HG03432 (cell line): ENCODE measurements around the gene TRANK1.
"Not testable (repeated sequence)": the region's sequence is repeated elsewhere in the genome, so short reads cannot be mapped to it uniquely, and the experiment has no call there.

Experiments
- ATAC-seq: cut with Tn5 transposase; IDR thresholded peaks from one replicate; pipeline ENCODE4 v1.9.1; 2021; ENCODE audit warnings: mild to moderate bottlenecking, moderate library complexity; ENCODE audit not compliant: unreplicated experiment

Gene TRANK1

DNA sequence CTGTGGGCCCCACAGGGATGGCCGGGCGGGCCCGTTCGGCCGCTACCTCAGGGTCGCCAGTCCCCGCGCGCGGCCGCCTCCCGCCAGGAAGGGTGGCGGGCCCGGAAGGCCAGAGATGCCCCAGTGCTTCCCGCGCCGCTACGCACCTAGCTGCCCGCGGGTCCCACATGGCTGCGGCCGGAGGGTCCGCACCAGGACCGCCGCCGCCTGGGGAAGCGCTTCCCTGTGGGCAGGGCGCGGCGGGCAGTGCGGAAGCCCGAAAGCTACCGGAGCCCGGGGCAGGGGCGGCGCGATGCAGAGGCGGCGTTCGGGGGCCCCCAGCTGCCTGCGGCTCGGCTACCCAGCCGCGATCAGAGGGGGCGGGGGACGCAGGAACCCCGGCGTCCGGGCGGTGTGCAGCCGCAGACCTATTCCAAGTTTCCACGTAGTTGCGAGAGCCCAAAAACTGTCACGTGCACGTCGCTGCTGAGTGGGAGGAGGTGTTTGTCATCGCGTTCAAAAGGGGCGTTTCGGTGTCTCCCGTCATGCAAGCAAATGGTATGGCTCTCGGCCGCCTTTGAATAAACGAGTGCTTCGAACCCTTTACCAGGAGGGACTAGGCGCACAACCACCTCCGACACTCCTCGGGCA lies at the start of gene TRANK1:
Gene TRANK1, minus strand, starts transcription at position 414 of the 630 bp plus-strand sequence. Its CDS starts 245 bp downstream, at position 169.
- peak; percentile 73 for ATAC-seq

DNA sequence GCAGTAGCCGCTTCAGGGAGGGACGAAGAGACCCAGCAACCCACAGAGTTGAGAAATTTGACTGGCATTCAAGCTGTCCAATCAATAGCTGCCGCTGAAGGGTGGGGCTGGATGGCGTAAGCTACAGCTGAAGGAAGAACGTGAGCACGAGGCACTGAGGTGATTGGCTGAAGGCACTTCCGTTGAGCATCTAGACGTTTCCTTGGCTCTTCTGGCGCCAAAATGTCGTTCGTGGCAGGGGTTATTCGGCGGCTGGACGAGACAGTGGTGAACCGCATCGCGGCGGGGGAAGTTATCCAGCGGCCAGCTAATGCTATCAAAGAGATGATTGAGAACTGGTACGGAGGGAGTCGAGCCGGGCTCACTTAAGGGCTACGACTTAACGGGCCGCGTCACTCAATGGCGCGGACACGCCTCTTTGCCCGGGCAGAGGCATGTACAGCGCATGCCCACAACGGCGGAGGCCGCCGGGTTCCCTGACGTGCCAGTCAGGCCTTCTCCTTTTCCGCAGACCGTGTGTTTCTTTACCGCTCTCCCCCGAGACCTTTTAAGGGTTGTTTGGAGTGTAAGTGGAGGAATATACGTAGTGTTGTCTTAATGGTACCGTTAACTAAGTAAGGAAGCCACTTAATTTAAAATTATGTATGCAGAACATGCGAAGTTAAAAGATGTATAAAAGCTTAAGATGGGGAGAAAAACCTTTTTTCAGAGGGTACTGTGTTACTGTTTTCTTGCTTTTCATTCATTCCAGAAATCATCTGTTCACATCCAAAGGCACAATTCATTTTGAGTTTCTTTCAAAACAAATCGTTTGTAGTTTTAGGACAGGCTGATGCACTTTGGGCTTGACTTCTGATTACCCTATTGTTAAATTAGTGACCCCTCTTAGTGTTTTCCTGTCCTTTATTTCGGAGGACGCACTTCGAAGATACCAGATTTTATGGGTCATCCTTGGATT lies 48.8 kb upstream of the TRANK1 start, which contains the start of gene MLH1:
Gene MLH1, plus strand, starts transcription at position 193 of the 958 bp plus-strand sequence. Its CDS starts 30 bp downstream, at position 223.
- ATAC-seq, result peak; percentile 91

DNA sequence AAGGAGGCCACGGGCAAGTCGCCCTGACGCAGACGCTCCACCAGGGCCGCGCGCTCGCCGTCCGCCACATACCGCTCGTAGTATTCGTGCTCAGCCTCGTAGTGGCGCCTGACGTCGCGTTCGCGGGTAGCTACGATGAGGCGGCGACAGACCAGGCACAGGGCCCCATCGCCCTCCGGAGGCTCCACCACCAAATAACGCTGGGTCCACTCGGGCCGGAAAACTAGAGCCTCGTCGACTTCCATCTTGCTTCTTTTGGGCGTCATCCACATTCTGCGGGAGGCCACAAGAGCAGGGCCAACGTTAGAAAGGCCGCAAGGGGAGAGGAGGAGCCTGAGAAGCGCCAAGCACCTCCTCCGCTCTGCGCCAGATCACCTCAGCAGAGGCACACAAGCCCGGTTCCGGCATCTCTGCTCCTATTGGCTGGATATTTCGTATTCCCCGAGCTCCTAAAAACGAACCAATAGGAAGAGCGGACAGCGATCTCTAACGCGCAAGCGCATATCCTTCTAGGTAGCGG lies 48.0 kb upstream of the TRANK1 start, which contains the start of gene EPM2AIP1:
Gene EPM2AIP1, minus strand, starts transcription at position 326 of the 520 bp plus-strand sequence. Its CDS starts 54 bp downstream, at position 272.
- ATAC-seq, result peak; percentile 87

DNA sequence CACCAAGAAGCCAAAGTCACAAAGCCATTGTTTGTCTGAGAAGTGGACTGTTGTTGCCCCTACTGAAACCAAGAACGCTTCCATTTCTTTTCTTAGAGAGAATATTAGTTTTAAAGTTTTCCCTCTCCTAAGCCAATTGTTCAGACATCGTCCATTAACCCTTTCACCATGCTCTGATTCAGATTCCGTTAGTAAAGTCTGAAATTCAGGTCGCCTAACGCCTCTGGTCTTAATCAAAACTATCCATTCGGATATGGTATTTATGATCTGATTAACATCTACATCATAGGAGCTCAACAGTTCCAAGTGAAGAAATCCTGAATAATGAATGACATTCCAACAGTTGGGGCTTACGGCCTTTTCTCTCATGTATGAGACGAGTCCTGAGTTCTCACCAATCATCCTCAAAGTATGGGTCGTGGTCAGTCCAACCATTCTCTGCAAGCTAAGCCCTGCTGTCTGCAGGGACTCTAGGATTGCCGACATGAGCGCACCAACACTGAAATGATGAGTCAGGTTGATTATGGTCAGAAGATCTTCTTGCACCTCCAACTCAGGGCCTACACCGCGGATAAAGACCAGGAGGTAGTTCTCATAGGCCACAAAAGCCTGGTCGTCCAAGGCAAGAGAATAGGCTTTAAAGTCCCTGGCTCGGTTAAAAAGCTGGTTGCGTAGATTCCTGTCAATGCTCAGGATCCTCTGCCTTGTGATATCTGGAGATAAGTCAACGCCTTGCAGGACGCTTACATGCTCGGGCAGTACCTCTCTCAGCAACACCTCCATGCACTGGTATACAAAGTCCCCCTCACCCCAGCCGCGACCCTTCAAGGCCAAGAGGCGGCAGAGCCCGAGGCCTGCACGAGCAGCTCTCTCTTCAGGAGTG lies 47.3 kb upstream of the TRANK1 start:
- no peak for ATAC-seq

DNA sequence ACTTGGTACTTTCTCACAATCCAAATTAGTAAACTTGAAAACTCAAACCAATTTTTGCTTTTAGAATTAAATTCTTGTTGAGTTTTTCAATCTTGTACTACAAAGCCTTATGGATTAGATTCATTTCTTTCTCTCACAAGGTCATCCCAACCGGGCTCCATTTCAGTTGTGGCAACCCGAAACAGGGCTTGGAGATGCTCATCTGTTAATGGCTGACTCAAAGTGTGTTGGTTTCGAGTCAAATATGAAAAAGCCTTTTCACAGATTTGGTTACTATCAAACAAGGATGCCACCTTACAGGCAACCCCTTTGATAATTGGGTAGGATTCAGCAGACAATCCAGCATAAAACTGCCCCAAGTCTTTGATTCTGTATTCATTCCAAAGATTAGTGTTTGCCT lies 46.3 kb upstream of the TRANK1 start:
- ATAC-seq, result no peak

DNA sequence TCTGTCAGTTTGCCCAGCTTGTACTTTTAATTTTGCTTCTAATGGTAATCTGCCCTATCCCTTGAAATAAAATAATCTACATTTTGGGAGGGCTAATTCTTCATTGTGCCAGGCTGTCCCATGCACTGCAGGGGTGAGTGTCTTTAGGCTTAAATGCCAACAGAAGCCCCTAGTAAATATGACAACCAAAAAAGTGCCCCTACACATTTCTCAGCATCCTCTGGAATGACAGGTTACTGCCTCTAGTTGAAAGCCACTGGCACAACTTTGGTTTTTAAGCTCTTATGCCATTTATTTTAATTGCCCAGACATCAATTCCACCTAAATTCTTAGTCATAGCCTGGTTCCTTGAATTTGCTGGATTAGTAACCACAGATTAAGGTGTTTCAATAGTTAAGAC lies 44.7 kb upstream of the TRANK1 start:
- no peak for ATAC-seq

DNA sequence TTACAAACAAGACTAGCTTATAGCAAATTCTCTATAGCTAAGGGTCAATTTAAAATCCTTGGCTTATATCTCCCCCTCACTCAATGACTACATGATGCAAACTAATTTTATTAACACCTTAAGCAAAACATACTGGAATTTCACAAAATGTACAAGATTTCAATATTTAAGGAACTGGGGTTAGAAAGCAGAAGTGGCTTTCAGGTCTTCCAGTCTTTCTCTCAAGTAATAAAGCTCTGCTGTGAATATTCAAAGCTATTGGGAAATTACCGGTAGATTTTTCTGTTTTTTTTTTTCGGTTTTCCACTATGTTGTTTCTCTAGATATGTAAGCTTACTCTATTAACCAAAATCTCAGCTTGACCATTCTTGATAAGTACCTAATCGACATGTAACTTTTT lies 44.2 kb upstream of the TRANK1 start:
- ATAC-seq, result no peak

DNA sequence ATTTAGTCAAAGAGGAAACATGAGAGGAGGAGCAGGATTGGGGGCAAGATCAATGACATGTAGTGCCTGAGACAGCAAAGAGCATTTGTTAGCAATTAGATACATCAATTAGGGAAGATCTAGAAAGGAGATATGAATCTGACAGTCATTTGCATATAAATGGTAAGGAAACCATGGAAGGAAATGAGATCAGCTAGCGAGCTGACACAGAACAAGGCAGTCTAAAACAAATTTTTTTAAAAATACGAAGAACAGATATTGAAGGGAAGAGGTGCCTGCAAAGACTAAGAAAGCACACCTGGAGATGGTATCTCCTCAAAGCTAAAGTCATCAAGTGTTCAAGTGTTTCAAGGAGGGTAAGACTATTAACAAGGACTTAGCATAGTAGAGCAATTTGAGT lies 43.5 kb upstream of the TRANK1 start:
- no peak for ATAC-seq

DNA sequence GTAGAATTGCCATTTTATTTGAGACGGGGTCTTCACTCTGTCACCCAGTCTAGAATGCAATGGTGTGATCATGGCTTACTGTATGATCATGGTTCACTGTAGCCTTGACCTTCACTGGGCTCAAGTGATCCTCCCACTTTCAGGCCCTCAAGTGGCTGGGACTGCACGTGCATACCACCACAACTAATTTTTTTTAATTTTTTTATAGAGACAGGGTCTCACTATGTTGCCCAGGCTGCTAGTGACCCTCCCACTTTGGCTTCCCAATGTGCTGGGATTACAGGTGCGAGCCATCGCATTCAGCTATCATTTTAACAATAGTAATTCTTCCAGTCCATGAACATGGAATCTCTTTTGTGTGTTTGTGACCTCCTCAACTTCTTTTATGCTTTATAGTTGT lies 36.2 kb upstream of the TRANK1 start:
- no peak for ATAC-seq

DNA sequence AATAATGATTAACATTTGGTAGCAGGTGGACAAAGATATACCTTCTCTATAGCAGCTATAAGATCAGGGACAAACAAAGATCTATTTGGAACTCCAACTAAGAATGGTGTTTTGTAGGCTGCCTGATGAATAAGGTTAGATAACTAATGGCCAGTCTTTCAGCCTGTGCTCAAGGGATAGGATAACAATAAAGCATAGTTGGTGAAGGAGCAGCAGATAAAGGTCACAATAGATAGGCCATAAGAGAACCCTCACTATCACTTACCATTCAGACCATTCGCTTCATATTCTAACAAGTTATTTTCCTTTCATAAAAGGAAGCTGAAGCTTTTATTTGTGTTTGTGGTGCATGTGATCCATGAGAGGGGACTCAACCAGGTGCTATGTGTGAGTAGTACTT lies 28.3 kb upstream of the TRANK1 start:
- no peak for ATAC-seq

DNA sequence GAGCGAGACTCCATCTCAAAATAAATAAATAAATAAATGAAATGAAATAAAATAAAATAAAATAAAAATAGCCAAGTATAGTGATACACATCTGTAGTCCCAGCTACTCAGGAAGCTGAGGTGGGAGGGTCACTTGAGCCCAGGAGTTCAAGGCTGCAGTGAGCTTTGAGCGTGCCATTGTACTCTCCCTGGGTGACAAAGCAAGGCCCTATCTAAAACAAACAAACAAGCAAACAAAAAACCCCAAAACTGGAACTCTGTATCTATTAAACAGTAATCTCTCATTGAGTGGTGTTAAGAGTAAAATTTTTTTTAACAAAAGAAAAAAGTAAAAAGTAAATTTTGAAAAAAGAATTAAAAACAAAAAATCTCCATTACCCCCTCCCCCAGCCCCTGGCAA lies 27.3 kb upstream of the TRANK1 start:
- ATAC-seq, result no peak

DNA sequence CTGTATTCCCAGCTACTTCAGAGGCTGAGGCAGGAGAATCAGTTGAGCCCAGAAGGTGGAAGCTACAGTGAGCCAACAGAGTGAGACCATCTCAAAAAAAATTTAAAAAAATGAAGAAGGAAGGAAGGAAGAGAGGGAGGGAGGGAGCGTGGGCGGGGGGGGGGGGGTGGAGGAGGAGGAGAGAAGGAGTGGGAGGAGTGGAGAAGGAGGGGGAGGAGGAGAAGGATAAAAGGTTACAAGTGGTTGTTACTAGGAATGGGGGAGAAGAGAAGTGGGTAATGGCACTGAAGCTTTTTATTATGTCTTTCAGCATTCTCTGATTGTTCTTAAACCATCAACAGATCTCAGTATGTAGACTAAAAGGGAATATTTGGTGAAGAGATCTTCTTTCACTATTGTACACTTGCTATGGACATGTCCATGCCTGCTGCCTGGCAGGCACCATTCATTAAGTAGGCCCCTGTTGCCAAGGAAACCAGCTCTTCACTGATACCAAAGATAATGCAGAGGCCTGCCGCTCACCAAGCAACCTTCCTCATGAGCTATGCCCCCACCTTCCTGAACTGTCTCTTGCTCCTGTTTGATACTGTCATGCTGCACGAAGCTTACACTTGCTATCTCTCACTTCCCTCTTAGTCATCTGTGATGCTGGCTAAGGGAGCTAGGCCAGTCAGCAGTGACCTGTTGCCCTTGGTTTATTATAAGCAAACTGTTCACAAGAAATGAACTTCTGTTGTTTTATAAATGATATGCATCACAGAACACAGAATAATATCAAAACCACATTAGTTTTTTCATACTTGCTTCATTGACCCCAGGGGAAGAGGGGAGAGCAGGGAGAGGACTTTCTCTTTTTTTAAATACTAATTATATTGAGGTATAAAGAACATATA lies 24.9 kb upstream of the TRANK1 start:
- peak; percentile 100 for ATAC-seq

DNA sequence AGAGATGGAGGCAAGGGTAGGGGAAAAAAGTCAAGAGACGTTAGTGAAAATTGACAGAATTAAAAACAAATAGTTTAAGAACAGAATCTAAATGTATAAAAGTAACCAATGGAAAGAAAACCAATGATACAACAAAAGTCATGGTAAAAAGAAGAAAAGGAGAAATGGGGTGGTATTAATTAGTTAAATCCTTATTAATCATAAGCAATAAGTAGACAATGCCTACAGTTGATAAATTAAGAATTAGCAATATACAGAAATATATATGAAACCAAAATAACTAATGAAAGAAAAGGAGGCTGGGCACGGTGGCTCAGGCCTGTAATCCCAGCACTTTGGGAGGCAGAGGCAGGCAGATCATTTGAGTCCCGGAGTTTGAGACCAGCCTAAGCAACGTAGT lies 24.2 kb upstream of the TRANK1 start:
- ATAC-seq, result no peak

DNA sequence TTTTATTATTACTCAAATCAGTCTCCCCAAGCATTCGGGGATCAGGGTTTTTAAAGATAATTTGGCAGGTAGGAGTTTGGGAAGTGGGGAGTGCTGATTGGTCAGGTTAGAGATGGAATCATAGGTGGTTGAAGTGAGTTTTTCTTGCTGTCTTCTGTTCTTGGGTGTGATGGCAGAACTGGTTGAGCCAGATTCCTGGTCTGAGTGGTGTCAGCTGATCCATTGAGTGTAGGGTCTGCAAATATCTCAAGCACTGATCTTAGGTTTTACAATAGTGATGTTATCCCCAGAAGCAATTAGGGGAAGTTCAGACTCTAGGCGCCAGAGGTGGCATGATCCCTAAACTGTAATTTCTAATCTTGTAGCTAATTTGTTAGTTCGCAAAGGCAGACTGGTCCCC lies 20.6 kb upstream of the TRANK1 start:
- ATAC-seq, result no peak

DNA sequence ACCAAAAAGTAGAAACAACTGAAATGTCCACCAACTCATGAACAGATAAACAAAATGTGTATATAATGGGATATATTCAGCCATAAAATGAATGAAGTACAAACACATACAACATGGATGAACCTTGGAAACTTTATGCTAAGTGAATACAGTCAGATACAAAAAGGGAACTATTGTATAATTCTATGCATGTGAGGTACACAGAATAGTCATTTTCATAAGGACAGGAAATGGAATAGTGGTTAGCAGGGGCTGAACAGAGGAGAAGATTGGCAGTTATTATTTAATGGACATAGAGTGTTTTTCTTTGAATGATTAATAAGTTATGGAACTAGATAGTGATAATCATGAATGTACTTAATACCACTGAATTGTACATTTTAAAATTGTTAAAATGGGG lies 20.0 kb upstream of the TRANK1 start:
- peak; percentile 57 for ATAC-seq

DNA sequence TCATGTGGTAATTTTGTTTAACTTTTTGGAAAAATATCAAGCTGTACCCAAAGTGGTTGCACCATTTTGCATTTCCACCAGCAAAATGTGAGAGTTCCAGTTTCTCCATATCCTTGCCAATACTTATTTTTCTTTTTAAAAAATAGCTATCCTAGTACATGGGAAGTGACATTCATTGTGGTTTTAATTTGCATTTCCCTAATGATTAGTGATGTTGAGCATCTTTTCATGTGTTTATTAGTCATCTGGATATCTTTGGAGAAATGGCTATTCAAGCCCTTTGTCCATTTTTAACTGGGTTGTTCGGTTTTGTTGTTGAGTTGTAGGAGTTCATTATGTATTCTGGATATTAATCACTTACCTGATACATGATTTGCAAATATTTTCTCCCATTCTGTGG lies 19.5 kb upstream of the TRANK1 start:
- ATAC-seq, result no peak

DNA sequence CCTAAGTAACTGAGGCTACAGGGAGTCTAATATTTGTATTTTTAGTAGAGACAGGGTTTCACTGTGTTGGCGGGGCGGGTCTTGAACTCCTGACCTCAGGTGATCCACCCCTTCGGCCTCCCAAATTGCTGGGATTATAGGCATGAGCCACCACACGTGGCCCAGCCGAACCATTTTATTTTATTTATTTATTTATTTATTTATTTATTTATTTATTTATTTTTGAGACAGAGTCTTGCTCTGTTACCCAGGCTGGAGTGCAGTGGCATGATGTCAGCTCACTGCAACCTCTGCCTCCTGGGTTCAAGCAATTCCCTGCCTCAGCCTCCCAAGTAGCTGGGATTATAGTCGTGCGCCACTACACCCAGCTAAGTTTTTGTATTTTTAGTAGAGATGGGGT lies 18.2 kb upstream of the TRANK1 start:
- ATAC-seq, result not testable (repeated sequence)

DNA sequence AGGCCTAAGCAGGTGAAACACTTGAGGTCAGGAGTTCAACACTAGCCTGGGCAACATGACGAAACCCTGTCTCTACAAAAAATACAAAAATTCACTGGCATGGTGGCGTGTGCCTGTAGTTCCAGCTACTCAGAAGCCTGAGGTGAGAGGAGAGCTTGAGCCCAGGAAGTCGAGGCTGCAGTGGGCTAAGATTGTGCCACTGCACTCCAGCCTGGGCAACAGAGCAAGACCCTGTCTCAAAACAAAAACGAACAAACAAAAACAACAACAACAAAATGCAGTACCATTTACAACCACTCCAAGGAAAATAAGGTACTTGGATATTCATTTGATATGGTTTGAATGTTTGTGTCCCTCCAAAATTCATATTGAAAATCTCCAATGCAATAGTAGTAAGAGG lies 15.6 kb upstream of the TRANK1 start:
- no peak for ATAC-seq

DNA sequence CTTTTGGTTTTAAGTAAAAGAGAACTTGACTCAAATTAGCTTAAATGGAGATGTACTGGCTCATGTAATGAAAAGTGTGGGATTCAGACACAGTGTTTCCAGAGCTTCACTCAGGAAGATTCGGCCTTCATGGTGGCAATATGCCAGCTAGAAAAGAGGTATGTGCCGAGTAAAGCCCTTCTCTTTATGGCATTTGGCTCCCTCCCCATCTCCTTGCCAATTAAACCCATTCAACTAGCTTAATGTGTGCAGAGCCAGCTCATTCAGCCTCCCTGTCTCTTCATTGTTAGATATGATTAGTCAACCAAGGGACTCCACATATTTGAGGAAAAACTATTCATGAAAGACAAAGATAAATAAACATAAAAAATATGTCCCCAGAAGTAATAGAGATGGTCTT lies 15.0 kb upstream of the TRANK1 start:
- ATAC-seq, result no peak
